Upper lobe of left lung (tissue), 6 donors: ENCODE results near the gene CARHSP1. TPM values are rescaled to one million over a fixed set of nuclear protein-coding genes. Genes with fewer than 3 reads are reported as not detected.

Source experiments
- ATAC-seq, 2 donors: fragments of 200-7000 bp; cut with Tn5 transposase; one replicate each; pipeline ENCODE4 v1.9.1; 2022; ENCODE audit warnings: mild to moderate bottlenecking in 2 of 2, moderate library complexity in 2 of 2; ENCODE audit not compliant: low FRiP score in 2 of 2
- DNase-seq, 2 donors: peaks; one replicate each; pipeline ENCODE4 v3.0.0-alpha.2; 2019 to 2020
- H3K27ac ChIP-seq, 4 donors: fragments of 200-600 bp; sonication (generic); one replicate each; pipeline ENCODE4 v1.5.1; 2016 to 2019
- H3K27me3 ChIP-seq, 4 donors: fragments of 200-600 bp; sonication (generic); one replicate each; pipeline ENCODE4 v1.5.1; 2017 to 2019
- H3K36me3 ChIP-seq, 4 donors: fragments of 200-600 bp; sonication (generic); one replicate each; pipeline ENCODE4 v1.5.1; 2016 to 2019
- H3K4me1 ChIP-seq, 4 donors: fragments of 200-600 bp; sonication (generic); one replicate each; pipeline ENCODE4 v1.5.1; 2018 to 2019
- H3K4me3 ChIP-seq, 4 donors: fragments of 200-600 bp; sonication (generic); one replicate each; pipeline ENCODE4 v1.5.1; 2017 to 2019; ENCODE audit warnings: mild to moderate bottlenecking in 2 of 4, moderate library complexity in 1 of 4
- H3K9me3 ChIP-seq, 4 donors: fragments of 200-600 bp; sonication (generic); one replicate each; pipeline ENCODE4 v1.5.1; 2018 to 2019
- EP300 ChIP-seq, 4 donors: sonication (generic); formaldehyde crosslinking; IDR thresholded peaks; one replicate each; pipeline ENCODE4 v1.5.1; 2017; ENCODE audit warnings: antibody characterized with exemption in 4 of 4, control low read depth in 2 of 4
- POLR2A ChIP-seq, 4 donors: fragments of 450-650 bp; IDR thresholded peaks; one replicate each; pipeline ENCODE4 v1.5.1; 2016 to 2017; ENCODE audit warnings: antibody characterized with exemption in 4 of 4, mild to moderate bottlenecking in 2 of 4
- POLR2AphosphoS5 ChIP-seq, 2 donors: sonication (generic); formaldehyde crosslinking; IDR thresholded peaks; one replicate each; pipeline ENCODE4 v1.5.1; 2017; ENCODE audit warnings: antibody characterized with exemption in 2 of 2
- WGBS, 2 donors: methylation state at CpG; one replicate each; pipeline ENCODE4 v1.1.5; 2017 to 2018; 5-methylcytosine and 5-hydroxymethylcytosine counted together
- total RNA-seq, 6 donors: library from RNA; depleted of rRNA in 4 of 6; stranded (reverse); fragments of >200 nt in 4 of 6; gene quantifications; one replicate each; pipeline versions ENCODE4 v1.1.0 to v1.2.1, GENCODE V29; 2016 to 2021
- TF ChIP-seq, protein P1 (sequence below), 6 experiments: fragments of 450-650 bp in 4 of 6; fragments of 200-600 bp in 2 of 6; sonication (generic) in 2 of 6; IDR thresholded peaks; one replicate each; pipeline ENCODE4 v1.5.1; 2016 to 2019; ENCODE audit warnings: antibody characterized with exemption in 6 of 6
- donor health status: DM: no; HTN: no; CAD: no; lungs with moderate emphysema.
- donor health status: DM: no; HTN: yes; CAD: no; lungs with severe emphysema.

The CARHSP1 gene
- total RNA-seq, 6 donors from 2014 or later: 33.5 to 102 (median 75.3) TPM

DNA sequence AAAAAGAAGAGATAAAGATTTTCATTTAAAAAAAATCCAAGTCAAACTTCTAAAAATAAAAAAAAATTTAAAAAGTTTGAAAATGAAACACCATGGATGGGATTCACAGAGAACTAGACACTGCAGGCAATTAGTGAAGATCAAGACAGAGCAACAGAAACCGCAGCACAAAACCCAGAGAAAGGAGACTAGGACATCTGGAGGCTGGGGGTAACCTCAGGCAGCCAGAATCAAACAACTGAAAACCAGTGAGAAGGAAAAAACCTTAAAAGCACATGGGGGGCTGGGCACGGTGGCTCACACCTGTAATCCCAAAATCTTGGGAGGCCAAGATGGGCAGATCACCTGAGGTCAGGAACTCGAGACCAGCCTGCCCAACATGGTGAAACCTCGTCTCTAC lies 44.0 kb upstream of the CARHSP1 start:
- Histone ChIP-seq H3K27ac (no peak overlapping the region), H3K27me3 (no peaks in the 10 kb centered on the region), H3K36me3 (peaks cover 27 to 100% (median 77%) of the 10 kb centered on the region in 4 donors), H3K4me1 (no peaks in the 10 kb centered on the region), H3K9me3 (no peaks in the 10 kb centered on the region), H3K4me3 (no peak overlapping the region)
- no peak for DNase-seq
- ATAC-seq: no peak
- TF ChIP-seq POLR2A (IDR thresholded peaks at IDR 0.05): no peak
- TF ChIP-seq, protein P1, sequence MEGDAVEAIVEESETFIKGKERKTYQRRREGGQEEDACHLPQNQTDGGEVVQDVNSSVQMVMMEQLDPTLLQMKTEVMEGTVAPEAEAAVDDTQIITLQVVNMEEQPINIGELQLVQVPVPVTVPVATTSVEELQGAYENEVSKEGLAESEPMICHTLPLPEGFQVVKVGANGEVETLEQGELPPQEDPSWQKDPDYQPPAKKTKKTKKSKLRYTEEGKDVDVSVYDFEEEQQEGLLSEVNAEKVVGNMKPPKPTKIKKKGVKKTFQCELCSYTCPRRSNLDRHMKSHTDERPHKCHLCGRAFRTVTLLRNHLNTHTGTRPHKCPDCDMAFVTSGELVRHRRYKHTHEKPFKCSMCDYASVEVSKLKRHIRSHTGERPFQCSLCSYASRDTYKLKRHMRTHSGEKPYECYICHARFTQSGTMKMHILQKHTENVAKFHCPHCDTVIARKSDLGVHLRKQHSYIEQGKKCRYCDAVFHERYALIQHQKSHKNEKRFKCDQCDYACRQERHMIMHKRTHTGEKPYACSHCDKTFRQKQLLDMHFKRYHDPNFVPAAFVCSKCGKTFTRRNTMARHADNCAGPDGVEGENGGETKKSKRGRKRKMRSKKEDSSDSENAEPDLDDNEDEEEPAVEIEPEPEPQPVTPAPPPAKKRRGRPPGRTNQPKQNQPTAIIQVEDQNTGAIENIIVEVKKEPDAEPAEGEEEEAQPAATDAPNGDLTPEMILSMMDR (IDR thresholded peaks at IDR 0.05): no peak
- TF ChIP-seq POLR2AphosphoS5 (IDR thresholded peaks at IDR 0.05): no peak
- TF ChIP-seq EP300 (IDR thresholded peaks at IDR 0.05): no peak
- 88 to 89% methylated on average over 4 of the region's 4 CpGs for WGBS, 2 donors

DNA sequence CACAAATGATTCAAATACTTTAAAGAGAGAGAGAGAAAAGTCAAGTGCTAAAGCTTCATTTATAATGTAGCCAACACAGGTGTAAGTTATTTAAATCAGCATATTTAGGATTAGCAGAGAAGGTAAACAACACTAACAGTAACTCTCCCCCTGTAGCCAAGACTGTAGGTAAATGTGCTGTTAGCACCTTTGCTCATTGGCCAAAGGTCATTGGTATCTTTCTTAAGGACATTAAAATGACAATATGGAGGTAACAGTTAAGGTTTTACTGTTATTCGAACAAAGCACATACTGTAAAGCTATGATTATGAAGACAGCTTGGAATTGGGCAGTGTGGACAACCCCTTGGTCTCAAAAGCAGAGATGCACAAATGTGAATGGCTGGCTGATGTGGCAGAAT lies 42.0 kb upstream of the CARHSP1 start:
- H3K4me3 ChIP-seq: no peak overlapping the region
- H3K36me3 ChIP-seq: peaks cover 31 to 100% (median 80%) of the 10 kb centered on the region in 4 donors
- ATAC-seq: no peak
- no peaks in the 10 kb centered on the region for H3K27me3 ChIP-seq
- no peak for DNase-seq
- H3K9me3 ChIP-seq: no peaks in the 10 kb centered on the region
- TF ChIP-seq, protein P1 (IDR thresholded peaks at IDR 0.05): no peak
- TF ChIP-seq POLR2AphosphoS5 (IDR thresholded peaks at IDR 0.05): no peak
- no peak for TF ChIP-seq POLR2A (IDR thresholded peaks at IDR 0.05)
- no peak for TF ChIP-seq EP300 (IDR thresholded peaks at IDR 0.05)
- 90 to 100% methylated on average over 1 of the region's 1 CpG for WGBS, 2 donors
- H3K27ac ChIP-seq: no peak overlapping the region
- H3K4me1 ChIP-seq: no peaks in the 10 kb centered on the region

DNA sequence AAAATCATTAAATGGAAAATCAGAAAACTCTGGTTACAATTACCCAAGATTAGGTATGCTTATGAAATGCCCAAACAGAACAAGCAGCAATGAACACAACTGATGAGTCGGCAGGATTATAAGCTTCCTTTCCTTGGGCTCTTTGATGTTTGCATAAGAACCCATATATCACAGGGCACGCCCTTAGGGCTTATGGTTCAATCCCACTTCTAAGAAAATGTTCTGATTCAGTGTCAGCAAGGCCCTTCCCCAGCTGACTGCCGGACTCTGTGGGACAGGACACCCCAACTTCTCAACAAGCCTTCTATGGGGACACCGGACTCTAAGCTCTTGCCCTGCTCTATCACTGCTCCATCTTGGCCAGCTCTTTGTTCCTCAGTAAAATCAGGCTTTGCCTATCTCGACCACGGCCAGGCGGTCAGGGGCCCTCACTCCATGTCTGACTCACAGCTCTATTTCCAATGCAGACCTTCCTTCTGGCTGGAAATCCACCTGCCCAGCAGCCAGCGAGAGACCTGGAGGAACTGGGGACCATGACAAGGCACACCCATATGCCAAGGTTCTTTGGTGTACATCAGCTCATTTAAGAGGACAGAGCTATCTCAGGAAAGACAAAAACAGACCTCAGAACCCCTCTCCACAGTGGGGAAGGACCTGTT lies 40.1 kb upstream of the CARHSP1 start:
- ATAC-seq (no peak), DNase-seq (no peak)
- Histone ChIP-seq H3K27me3 (no peaks in the 10 kb centered on the region), H3K9me3 (no peaks in the 10 kb centered on the region), H3K36me3 (peaks cover 32 to 100% (median 81%) of the 10 kb centered on the region in 4 donors), H3K4me3 (no peak overlapping the region), H3K4me1 (no peaks in the 10 kb centered on the region), H3K27ac (no peak overlapping the region)
- TF ChIP-seq EP300 (IDR thresholded peaks at IDR 0.05) (no peak), POLR2A (IDR thresholded peaks at IDR 0.05) (no peak), POLR2AphosphoS5 (IDR thresholded peaks at IDR 0.05) (no peak)
- TF ChIP-seq, protein P1 (IDR thresholded peaks at IDR 0.05): no peak
- WGBS, 2 donors: 84% methylated on average over 8 of the region's 8 CpGs

DNA sequence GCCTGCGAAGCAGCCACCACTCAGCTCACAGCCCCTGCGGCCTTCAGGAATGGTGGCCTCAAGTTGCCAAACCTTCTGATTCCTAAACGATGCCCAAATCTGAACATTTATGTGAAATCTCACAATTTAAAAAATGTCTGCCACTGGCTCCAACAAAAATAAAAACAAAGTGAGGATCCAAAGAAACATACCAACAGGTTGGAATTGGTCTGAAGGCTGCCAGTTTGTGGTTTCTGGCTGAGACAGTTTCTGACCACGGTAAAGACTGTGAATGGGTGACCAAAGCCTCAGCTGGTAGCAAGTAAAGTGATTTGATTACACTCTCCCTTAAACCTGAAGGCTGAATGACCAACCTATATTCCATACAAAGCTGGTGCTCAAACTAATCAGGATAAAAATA lies 38.3 kb upstream of the CARHSP1 start:
- TF ChIP-seq EP300 (IDR thresholded peaks at IDR 0.05) (no peak), POLR2AphosphoS5 (IDR thresholded peaks at IDR 0.05) (no peak), POLR2A (IDR thresholded peaks at IDR 0.05) (no peak)
- TF ChIP-seq, protein P1 (IDR thresholded peaks at IDR 0.05): no peak
- H3K4me1 ChIP-seq: no peaks in the 10 kb centered on the region
- H3K27me3 ChIP-seq: no peaks in the 10 kb centered on the region
- H3K9me3 ChIP-seq: no peaks in the 10 kb centered on the region
- no peak for DNase-seq
- no peak for ATAC-seq
- H3K36me3 ChIP-seq: peaks cover 46 to 100% (median 92%) of the 10 kb centered on the region in 4 donors
- H3K27ac ChIP-seq: no peak overlapping the region
- no peak overlapping the region for H3K4me3 ChIP-seq
- 60 to 77% methylated on average over 4 of the region's 4 CpGs for WGBS, 2 donors
